Keratinocyte (primary cell): ENCODE results near the gene CLMN.

Experiments used
- CTCF ChIP-seq, 3 experiments: IDR thresholded peaks in 1 of 3; conservative IDR thresholded peaks in 1 of 3; optimal IDR thresholded peaks in 1 of 3; 2 replicates in 2 of 3; 3 replicates in 1 of 3; pipeline versions ENCODE3 to v1.5.1; 2011; ENCODE audit warnings: low read length in 3 of 3, mild to moderate bottlenecking in 3 of 3, moderate library complexity in 2 of 3, control low read depth in 1 of 3, inconsistent platforms in 1 of 3; ENCODE audit not compliant: insufficient read depth in 2 of 3; ENCODE audit errors: extremely low read depth in 1 of 3
- EZH2 ChIP-seq: IDR thresholded peaks from one replicate; pipeline ENCODE4 v1.6.1; 2012; ENCODE audit warnings: inconsistent platforms, mild to moderate bottlenecking, low read length, moderate library complexity

- TF ChIP-seq CTCF (optimal IDR thresholded peaks at IDR 0.05 in 1 of 3, IDR thresholded peaks at IDR 0.05 in 1 of 3, conservative IDR thresholded peaks at IDR 0.05 in 1 of 3; ENCODE audit: extremely low read depth in 1 of 3, insufficient read depth in 2 of 3, low read length in 3 of 3) (no peak), EZH2 (no peak)
Observed at GRCh38 chr14:95193081-95193480, 126.6 kb downstream of the CLMN start.
